GM21576 (cell line): ENCODE data around the gene AAMDC.
"Not testable (repeated sequence)": the region's sequence is repeated elsewhere in the genome, so short reads cannot be mapped to it uniquely, and the experiment has no call there.

Experiments used
- ATAC-seq: cut with Tn5 transposase; IDR thresholded peaks from one replicate; pipeline ENCODE4 v1.9.1; 2021; ENCODE audit warnings: mild to moderate bottlenecking, moderate library complexity; ENCODE audit not compliant: unreplicated experiment

The AAMDC gene

GRCh38 chr11:77819921-77820564 lies 901 bp upstream of the AAMDC start:
- peak; percentile 14 for ATAC-seq

DNA sequence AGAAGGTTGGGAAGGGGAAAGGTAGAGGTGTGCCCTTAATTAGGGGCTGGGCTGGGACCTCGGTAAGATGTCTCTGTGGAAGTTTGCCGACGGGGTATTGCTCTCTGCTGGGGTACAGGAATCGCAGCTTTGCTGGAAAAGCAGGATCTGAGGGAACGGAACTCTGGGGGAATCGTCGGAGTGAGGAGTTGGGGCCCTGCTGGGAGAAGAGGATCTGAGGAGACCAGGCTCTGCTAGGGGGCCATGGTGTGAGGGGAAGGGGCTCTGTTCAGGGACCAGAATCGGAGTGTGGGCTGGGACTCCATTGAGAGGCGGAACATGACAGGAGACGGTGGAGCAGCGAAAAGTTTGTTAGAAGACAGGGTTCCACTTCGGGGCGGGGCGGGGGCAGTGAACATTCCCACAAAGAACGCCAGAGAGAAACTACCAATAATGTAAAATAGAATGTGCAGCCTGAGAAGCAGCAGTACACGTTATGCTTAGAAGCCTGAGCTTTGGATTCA lies 456 bp downstream of the AAMDC start:
- ATAC-seq: no peak

DNA sequence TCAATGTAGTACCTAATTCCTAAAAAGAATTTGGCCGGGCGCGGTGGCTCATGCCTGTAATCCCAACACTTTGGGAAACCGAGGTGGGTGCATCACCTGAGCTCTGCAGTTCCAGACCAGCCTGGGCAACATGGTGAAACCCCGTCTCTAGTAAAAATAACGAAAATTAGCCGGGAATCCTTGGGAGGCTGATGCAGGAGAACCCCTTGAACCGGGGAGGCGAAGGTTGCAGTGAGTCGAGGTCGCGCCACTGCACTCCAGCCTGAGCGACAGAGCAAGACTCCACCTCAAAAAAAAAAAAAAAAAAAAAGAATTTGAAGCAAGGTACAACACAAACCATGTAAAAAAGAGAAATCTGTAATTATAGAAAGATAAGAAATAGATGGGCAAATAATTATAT lies 1.2 kb downstream of the AAMDC start:
- ATAC-seq: not testable (repeated sequence)

DNA sequence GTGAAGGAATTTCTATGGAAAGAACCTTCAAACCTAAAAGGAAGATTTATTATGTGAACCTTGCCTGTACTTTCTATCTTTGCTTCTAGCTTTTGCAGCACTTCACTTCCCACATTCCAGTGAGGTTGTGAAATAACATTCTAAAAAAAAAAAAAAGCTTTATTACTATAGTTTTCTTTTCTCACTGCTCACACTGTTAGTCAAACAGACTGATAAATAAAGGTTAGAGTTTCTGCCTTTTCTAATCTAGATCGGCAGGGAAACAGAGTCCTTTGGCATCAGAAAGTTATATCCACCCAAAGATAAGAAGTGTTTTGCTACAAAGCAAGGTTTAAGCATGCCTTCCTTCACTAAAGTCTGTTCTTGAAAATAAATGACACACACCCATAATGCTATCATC lies 2.8 kb downstream of the AAMDC start:
- no peak for ATAC-seq

DNA sequence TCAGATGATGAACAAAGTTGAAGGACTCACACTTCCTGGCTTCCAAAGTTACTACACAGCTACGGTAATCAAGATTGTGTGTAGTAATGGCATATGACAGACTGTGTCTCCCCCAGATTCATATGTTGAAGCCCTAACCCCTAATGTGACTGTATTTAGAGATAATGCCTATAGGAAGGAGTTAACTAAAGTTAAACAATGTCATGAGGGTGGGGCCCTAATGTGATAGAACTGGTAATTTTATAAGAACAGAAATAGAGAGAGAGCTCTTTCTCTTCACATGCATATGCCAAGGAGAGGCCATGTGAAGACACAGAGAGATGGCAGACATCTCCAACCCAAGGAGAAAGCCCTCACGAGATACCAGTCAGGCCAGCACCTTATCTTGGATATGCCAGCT lies 8.0 kb downstream of the AAMDC start:
- ATAC-seq: no peak

- no peak for ATAC-seq
Measured at GRCh38 chr11:77833302-77833701, 12.4 kb downstream of the AAMDC start.

- no peak for ATAC-seq
Measured at GRCh38 chr11:77842441-77843121, 21.6 kb downstream of the AAMDC start.

GRCh38 chr11:77843700-77844099 lies 22.8 kb downstream of the AAMDC start:
- ATAC-seq: not testable (repeated sequence)

DNA sequence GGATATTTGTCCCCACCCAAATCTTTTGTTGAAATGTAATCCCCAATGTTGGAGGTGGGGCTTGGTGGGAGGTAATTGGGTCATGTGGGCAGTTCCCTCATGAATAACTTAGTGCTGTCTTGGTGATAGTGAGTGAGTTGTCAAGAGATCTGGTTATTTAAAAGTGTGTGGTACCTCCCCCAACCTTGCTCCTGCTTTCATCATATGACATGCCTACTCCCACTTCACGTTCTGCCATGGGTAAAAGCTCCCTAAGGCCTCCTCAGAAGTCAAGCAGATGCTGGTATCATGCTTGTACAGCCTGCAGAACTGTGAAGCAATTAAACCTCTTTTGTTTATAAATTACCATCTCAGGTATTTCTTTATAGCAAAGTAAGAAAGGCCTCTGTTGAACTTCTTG lies 30.6 kb downstream of the AAMDC start:
- ATAC-seq: no peak

DNA sequence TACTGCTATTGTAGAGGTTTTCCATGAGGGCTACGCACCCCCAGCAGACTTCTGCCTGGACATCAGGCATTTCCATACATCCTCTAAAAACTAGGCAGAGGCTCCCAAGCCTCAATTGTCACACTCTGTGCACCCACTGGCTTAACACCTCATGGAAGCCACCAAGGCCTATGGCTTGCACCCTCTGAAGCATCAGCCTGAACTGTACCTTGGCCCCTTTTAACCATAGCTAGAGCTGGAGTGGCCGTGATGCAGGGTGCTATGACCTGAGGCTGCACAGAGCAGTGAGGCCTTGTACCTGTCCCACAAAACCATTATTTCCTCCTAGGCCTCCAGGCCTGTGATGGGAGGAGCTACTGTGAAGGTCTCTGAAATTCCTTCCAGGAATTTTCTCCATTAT lies 33.9 kb downstream of the AAMDC start:
- ATAC-seq: no peak

GRCh38 chr11:77857906-77858457 lies 37.0 kb downstream of the AAMDC start:
- not testable (repeated sequence) for ATAC-seq

DNA sequence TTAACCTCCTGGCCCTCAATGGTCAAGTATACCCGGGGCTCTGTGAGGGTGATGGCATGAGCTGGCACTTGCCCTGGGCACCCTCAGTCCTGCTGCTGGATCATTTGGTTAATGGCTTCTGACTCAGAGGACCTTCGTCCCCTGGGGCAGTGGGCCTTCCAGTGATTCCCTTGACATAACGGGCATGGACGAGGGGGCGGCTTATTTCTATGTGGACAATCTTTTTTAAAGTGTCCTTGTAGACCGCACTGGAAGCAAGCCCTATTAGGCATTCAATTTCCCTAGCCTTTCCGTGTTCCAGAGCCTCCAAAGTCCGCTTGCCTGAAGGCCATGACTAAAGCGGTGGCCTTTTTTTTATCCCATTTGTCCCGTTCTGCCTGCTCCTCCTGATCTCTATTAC lies 40.5 kb downstream of the AAMDC start:
- ATAC-seq: not testable (repeated sequence)

- ATAC-seq: no peak
Measured at GRCh38 chr11:77865805-77866204, 44.9 kb downstream of the AAMDC start.

- no peak for ATAC-seq
Measured at GRCh38 chr11:77866336-77866735, 45.4 kb downstream of the AAMDC start.

DNA sequence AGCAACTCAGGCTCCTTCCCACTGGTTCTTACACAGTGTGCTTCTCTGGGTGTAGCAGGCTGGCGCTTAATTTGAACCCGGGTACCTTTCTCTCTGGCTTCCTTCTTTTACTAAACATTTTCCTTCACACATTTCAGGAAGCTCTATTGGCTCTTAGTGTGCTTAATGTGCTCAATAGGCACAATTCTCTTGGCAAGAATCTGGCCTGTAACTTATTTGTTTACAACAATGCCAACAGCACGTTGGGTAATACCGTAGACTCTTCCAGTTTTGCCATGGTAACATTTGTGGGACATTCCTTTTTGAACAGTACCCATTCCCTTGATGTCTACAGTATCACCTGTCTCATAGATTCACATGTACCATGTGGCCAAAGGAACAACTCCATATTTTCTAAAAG lies 47.8 kb downstream of the AAMDC start:
- no peak for ATAC-seq

- no peak for ATAC-seq
Measured at GRCh38 chr11:77871855-77872254, 50.9 kb downstream of the AAMDC start.

- no peak for ATAC-seq
Measured at GRCh38 chr11:77873345-77873744, 52.4 kb downstream of the AAMDC start.

- ATAC-seq: no peak
Measured at GRCh38 chr11:77874206-77874605, 53.3 kb downstream of the AAMDC start.

DNA sequence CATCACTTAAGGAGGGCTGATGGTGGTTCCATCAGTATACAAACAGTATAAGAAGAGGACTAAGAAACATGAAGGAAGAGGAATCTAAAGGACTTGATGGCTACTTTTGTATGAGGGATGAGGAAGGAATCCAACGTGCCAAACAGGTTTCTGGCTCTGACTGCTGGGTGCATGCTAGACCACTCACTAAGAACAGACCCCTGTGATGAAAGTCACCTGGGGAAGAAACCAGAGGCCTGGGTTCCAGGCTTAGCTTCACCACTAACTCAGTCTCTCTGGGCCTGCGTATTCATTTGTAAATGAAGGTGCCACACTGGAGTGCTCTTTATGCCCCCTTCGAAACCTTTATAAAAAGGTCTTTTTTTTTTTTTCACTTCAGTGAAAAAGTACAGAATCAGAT lies 55.1 kb downstream of the AAMDC start:
- ATAC-seq: no peak

DNA sequence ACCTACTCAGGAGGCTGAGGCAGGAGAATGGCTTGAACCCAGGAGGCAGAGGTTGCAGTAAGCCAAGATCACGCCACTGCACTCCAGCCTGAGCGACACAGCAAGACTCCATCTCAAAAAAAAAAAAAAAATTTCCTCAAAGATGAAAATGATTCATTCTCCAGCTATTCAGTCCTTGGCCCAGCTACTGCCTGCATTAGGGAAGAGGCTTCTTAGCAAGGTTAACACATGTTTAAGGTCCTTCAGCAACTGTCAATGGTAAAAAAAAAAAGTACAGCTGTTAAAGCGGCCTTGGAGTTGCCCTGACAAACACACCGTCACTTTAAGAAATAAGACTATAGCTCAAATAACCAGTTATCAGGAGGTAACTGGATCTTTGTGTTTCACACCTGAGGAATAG lies 57.3 kb downstream of the AAMDC start:
- ATAC-seq: not testable (repeated sequence)

GRCh38 chr11:77879218-77879617 lies 58.3 kb downstream of the AAMDC start:
- peak; percentile 58 for ATAC-seq

DNA sequence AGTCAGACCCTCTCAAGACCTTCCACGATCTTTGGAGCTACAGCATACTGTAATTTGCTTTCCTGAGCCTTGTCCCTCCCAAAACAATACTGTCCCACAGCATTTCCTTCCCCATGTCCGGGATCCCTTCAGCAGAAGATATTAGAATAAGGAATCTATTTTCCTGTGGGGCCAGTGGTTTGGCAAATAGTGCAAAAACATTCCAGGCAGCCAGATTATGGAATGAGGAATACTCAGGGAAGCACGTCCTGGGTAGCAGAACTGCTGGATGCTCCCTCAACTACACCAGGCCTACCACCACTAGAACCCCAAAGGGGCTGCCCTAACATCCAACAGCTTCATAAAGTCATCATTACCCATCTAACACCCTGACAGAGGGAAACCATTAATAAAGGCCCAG lies 61.5 kb downstream of the AAMDC start:
- no peak for ATAC-seq
